Stimulated activated CD4-positive, alpha-beta T cell treated with anti-CD3 and anti-CD28 coated beads, Interleukin-4, amount 100 ng/mL, for 4 hours (primary cell): Measurements from ENCODE around the gene KDM2B.
A peak's percentile ranks its signal among the peaks of the same experiment; 100 is the strongest.

Experiments used
- DNase-seq, 2 experiments: peaks; one replicate each; pipeline ENCODE4 v3.0.0-alpha.2; 2020

KDM2B gene

GRCh38 chr12:121525411-121525810, 55.4 kb downstream of the KDM2B start:
- no peak for DNase-seq

GRCh38 chr12:121524196-121524916, 56.5 kb downstream of the KDM2B start:
- no peak for DNase-seq

- no peak for DNase-seq
Observed at GRCh38 chr12:121523741-121524140, 57.1 kb downstream of the KDM2B start.

GRCh38 chr12:121522971-121523370, 57.9 kb downstream of the KDM2B start:
- no peak for DNase-seq

- DNase-seq: no peak
Observed at GRCh38 chr12:121520586-121521086, 60.2 kb downstream of the KDM2B start.

GRCh38 chr12:121520119-121520518, 60.7 kb downstream of the KDM2B start:
- no peak for DNase-seq

- no peak for DNase-seq
Observed at GRCh38 chr12:121519227-121519626, 61.6 kb downstream of the KDM2B start.

GRCh38 chr12:121518656-121519055, 62.2 kb downstream of the KDM2B start:
- no peak for DNase-seq

- no peak for DNase-seq
Observed at GRCh38 chr12:121516437-121517011, 64.3 kb downstream of the KDM2B start.

- DNase-seq: no peak
Observed at GRCh38 chr12:121515615-121516014, 65.2 kb downstream of the KDM2B start.

- no peak for DNase-seq
Observed at GRCh38 chr12:121514184-121514742, 66.6 kb downstream of the KDM2B start.

GRCh38 chr12:121513464-121514183, 67.2 kb downstream of the KDM2B start:
- DNase-seq: no peak

GRCh38 chr12:121512561-121512960, 68.3 kb downstream of the KDM2B start:
- no peak for DNase-seq

GRCh38 chr12:121511916-121512315, 68.9 kb downstream of the KDM2B start:
- no peak for DNase-seq

- DNase-seq: no peak
Observed at GRCh38 chr12:121509339-121509738, 71.5 kb downstream of the KDM2B start.

- no peak for DNase-seq
Observed at GRCh38 chr12:121508533-121508932, 72.3 kb downstream of the KDM2B start.

GRCh38 chr12:121507984-121508383, 72.8 kb downstream of the KDM2B start:
- no peak for DNase-seq

GRCh38 chr12:121507245-121507644, 73.6 kb downstream of the KDM2B start:
- no peak for DNase-seq

GRCh38 chr12:121505513-121505912, 75.3 kb downstream of the KDM2B start:
- no peak for DNase-seq

GRCh38 chr12:121504505-121504904, 76.3 kb downstream of the KDM2B start:
- no peak for DNase-seq

GRCh38 chr12:121503395-121503794, 77.4 kb downstream of the KDM2B start:
- no peak for DNase-seq

GRCh38 chr12:121501946-121502345, 78.9 kb downstream of the KDM2B start:
- no peak for DNase-seq

GRCh38 chr12:121499929-121500793, 80.7 kb downstream of the KDM2B start:
- peak; percentile 65 to 75 for DNase-seq
